ENCODE measurements around the gene KLRK1.
"Not testable (repeated sequence)": the region's sequence is repeated elsewhere in the genome, so short reads cannot be mapped to it uniquely, and the experiment has no call there.

Gene KLRK1

GRCh38 chr12:10420334-10420733 lies 30.5 kb upstream of the KLRK1 start, which contains the start of gene KLRC3:
Gene KLRC3, minus strand, starts transcription at chr12:10420595. Its CDS starts 45 bp downstream, at chr12:10420550.
- not testable (repeated sequence) for H3K9me3 ChIP-seq (replicated peaks; ENCODE audit: insufficient read depth, low read length); H3K79me2 ChIP-seq (ENCODE audit: low read length); H3K9me2 ChIP-seq (replicated peaks; ENCODE audit: insufficient read depth, low read length); H3K4me2 ChIP-seq (ENCODE audit: low read depth, low read length); H3K4me3 ChIP-seq (ENCODE audit: low read length); H3K36me3 ChIP-seq (replicated peaks; ENCODE audit: insufficient read depth, low read length); H3K27me3 ChIP-seq (replicated peaks; ENCODE audit: insufficient read depth, low read length); DNase-seq; H2AFZ ChIP-seq (ENCODE audit: low read length); H3K4me1 ChIP-seq (ENCODE audit: low read length); H3K27ac ChIP-seq (ENCODE audit: low read length); H4K20me1 ChIP-seq (ENCODE audit: insufficient read depth, low read length); H3K9ac ChIP-seq (ENCODE audit: low read length); H3F3A ChIP-seq (ENCODE audit: insufficient read depth, low read length)

GRCh38 chr12:10409392-10409791 lies 19.6 kb upstream of the KLRK1 start, which contains the start of gene KLRC4:
Gene KLRC4, minus strand, starts transcription at chr12:10409757. Its CDS starts 182 bp downstream, at chr12:10409575.
- TF ChIP-seq EZH2 (optimal IDR thresholded peaks at IDR 0.05; ENCODE audit: low read depth, low read length): no peak
- no peak for TF ChIP-seq EZH2phosphoT487 (IDR thresholded peaks at IDR 0.05; ENCODE audit: low read length)
- TF ChIP-seq CTCF (IDR thresholded peaks at IDR 0.05; ENCODE audit: low read length): no peak
- Histone ChIP-seq H3K9ac (ENCODE audit: low read length) (no peak within 1 kb of the TSS), H3K9me3 (replicated peaks; ENCODE audit: insufficient read depth, low read length) (no peaks in the 10 kb centered on the region), H2AFZ (ENCODE audit: low read length) (no peak within 1 kb of the TSS), H3K9me2 (replicated peaks; ENCODE audit: insufficient read depth, low read length) (no peaks in the 10 kb centered on the region), H3K4me3 (ENCODE audit: low read length) (no peak within 1 kb of the TSS), H3K79me2 (ENCODE audit: low read length) (no peaks in the 10 kb centered on the region), H3K27me3 (replicated peaks; ENCODE audit: insufficient read depth, low read length) (no peaks in the 10 kb centered on the region), H4K20me1 (ENCODE audit: insufficient read depth, low read length) (no peaks in the 10 kb centered on the region), H3K27ac (ENCODE audit: low read length) (no peak within 1 kb of the TSS), H3K4me2 (ENCODE audit: low read depth, low read length) (no peak within 1 kb of the TSS), H3F3A (ENCODE audit: insufficient read depth, low read length) (no peaks in the 10 kb centered on the region), H3K36me3 (replicated peaks; ENCODE audit: insufficient read depth, low read length) (no peaks in the 10 kb centered on the region), H3K4me1 (ENCODE audit: low read length) (no peaks in the 10 kb centered on the region)
- DNase-seq: no peak

- Histone ChIP-seq H3K9ac (ENCODE audit: low read length) (no peak overlapping the region), H3K4me2 (ENCODE audit: low read depth, low read length) (no peak overlapping the region), H3F3A (ENCODE audit: insufficient read depth, low read length) (no peaks in the 10 kb centered on the region), H3K4me1 (ENCODE audit: low read length) (no peaks in the 10 kb centered on the region), H4K20me1 (ENCODE audit: insufficient read depth, low read length) (no peaks in the 10 kb centered on the region), H3K9me3 (replicated peaks; ENCODE audit: insufficient read depth, low read length) (no peaks in the 10 kb centered on the region), H3K79me2 (ENCODE audit: low read length) (no peaks in the 10 kb centered on the region), H3K27ac (ENCODE audit: low read length) (no peak overlapping the region), H3K9me2 (replicated peaks; ENCODE audit: insufficient read depth, low read length) (no peaks in the 10 kb centered on the region), H3K27me3 (replicated peaks; ENCODE audit: insufficient read depth, low read length) (no peaks in the 10 kb centered on the region), H2AFZ (ENCODE audit: low read length) (no peak overlapping the region), H3K36me3 (replicated peaks; ENCODE audit: insufficient read depth, low read length) (no peaks in the 10 kb centered on the region), H3K4me3 (ENCODE audit: low read length) (no peak overlapping the region)
- DNase-seq: no peak
- TF ChIP-seq EZH2 (optimal IDR thresholded peaks at IDR 0.05; ENCODE audit: low read depth, low read length) (no peak), EZH2phosphoT487 (IDR thresholded peaks at IDR 0.05; ENCODE audit: low read length) (no peak), CTCF (IDR thresholded peaks at IDR 0.05; ENCODE audit: low read length) (no peak)
Measured at GRCh38 chr12:10408842-10409241, 19.0 kb upstream of the KLRK1 start.

GRCh38 chr12:10406725-10407124 lies 16.9 kb upstream of the KLRK1 start:
- no peak overlapping the region for H3K4me3 ChIP-seq (ENCODE audit: low read length)
- H3K4me1 ChIP-seq (ENCODE audit: low read length): no peaks in the 10 kb centered on the region
- H3F3A ChIP-seq (ENCODE audit: insufficient read depth, low read length): no peaks in the 10 kb centered on the region
- no peaks in the 10 kb centered on the region for H4K20me1 ChIP-seq (ENCODE audit: insufficient read depth, low read length)
- H3K27ac ChIP-seq (ENCODE audit: low read length): no peak overlapping the region
- no peaks in the 10 kb centered on the region for H3K9me3 ChIP-seq (replicated peaks; ENCODE audit: insufficient read depth, low read length)
- H3K79me2 ChIP-seq (ENCODE audit: low read length): no peaks in the 10 kb centered on the region
- TF ChIP-seq CTCF (IDR thresholded peaks at IDR 0.05; ENCODE audit: low read length) (no peak), EZH2phosphoT487 (IDR thresholded peaks at IDR 0.05; ENCODE audit: low read length) (no peak), EZH2 (optimal IDR thresholded peaks at IDR 0.05; ENCODE audit: low read depth, low read length) (no peak)
- DNase-seq: no peak
- no peaks in the 10 kb centered on the region for H3K9me2 ChIP-seq (replicated peaks; ENCODE audit: insufficient read depth, low read length)
- H3K27me3 ChIP-seq (replicated peaks; ENCODE audit: insufficient read depth, low read length): no peaks in the 10 kb centered on the region
- H3K4me2 ChIP-seq (ENCODE audit: low read depth, low read length): no peak overlapping the region
- no peaks in the 10 kb centered on the region for H3K36me3 ChIP-seq (replicated peaks; ENCODE audit: insufficient read depth, low read length)
- no peak overlapping the region for H3K9ac ChIP-seq (ENCODE audit: low read length)
- H2AFZ ChIP-seq (ENCODE audit: low read length): no peak overlapping the region

Data from MM.1S (cell line).